B cell (primary cell): ENCODE measurements around the gene FAF1. TPM values are rescaled to one million over a fixed set of nuclear protein-coding genes. Genes with fewer than 3 reads are reported as not detected.

Experiments used
- ATAC-seq: fragments of 200-7000 bp; cut with Tn5 transposase; one replicate; pipeline ENCODE4 v1.10.0; 2021; ENCODE audit warnings: low read depth, mild to moderate bottlenecking, moderate number of reproducible peaks, moderate library complexity
- CTCF ChIA-PET: fragments of 350-600 bp; sonication (Branson Sonifier 250); formaldehyde crosslinking; loops from one replicate; lab custom pipeline; 2021; ENCODE audit warnings: antibody characterized with exemption, inconsistent platforms; lab: Charles Lee
- POLR2A ChIA-PET: fragments of 350-600 bp; sonication (Branson Sonifier 250); formaldehyde crosslinking; loops from one replicate; lab custom pipeline; 2021; ENCODE audit warnings: antibody characterized with exemption; lab: Charles Lee
- DNase-seq: peaks from one replicate; pipeline ENCODE4 v3.0.0; 2013
- H2AFZ ChIP-seq: 2 replicates; pipeline ENCODE4 v1.6.1; 2012; ENCODE audit warnings: mild to moderate bottlenecking, low read depth, low read length; ENCODE audit not compliant: insufficient read depth, poor library complexity, severe bottlenecking
- H3K27ac ChIP-seq, 2 donors: 1 replicate in 1 of 2; 2 replicates in 1 of 2; pipeline ENCODE4 v1.5.1; 2012 to 2013; ENCODE audit warnings: low read length in 2 of 2, mild to moderate bottlenecking in 2 of 2, moderate library complexity in 1 of 2
- H3K27me3 ChIP-seq, 4 experiments: fragments of 200-600 bp in 1 of 4; sonication (generic) in 1 of 4; replicated peaks in 1 of 4; 1 replicate in 2 of 4; 2 replicates in 2 of 4; pipeline versions ENCODE4 v1.6.1 to v1.7.0; 2013 to 2016; ENCODE audit warnings: low read length in 3 of 4, mild to moderate bottlenecking in 2 of 4, mixed read lengths in 1 of 4, moderate library complexity in 1 of 4; ENCODE audit not compliant: insufficient read depth in 4 of 4, control insufficient read depth in 3 of 4; ENCODE audit errors: control extremely low read depth in 1 of 4
- H3K36me3 ChIP-seq, 2 experiments: replicated peaks in 1 of 2; 1 replicate in 1 of 2; 2 replicates in 1 of 2; pipeline versions ENCODE4 v1.6.1 to v1.7.1; 2013; ENCODE audit warnings: low read length in 1 of 2; ENCODE audit not compliant: insufficient read depth in 2 of 2, control insufficient read depth in 1 of 2; ENCODE audit errors: control extremely low read depth in 1 of 2, extremely low read depth in 1 of 2
- H3K4me1 ChIP-seq, 2 donors: fragments of 200-600 bp in 1 of 2; sonication (generic) in 1 of 2; 1 replicate in 1 of 2; 2 replicates in 1 of 2; pipeline versions ENCODE4 v1.5.1 to v1.6.1; 2013 to 2017; ENCODE audit warnings: low read length in 2 of 2; ENCODE audit not compliant: control insufficient read depth in 2 of 2, insufficient read depth in 2 of 2
- H3K4me2 ChIP-seq: replicated peaks from 2 replicates; pipeline ENCODE3; 2012; ENCODE audit warnings: mild to moderate bottlenecking, low read depth, low read length; ENCODE audit not compliant: poor library complexity, severe bottlenecking
- H3K4me3 ChIP-seq, 5 experiments: fragments of 200-600 bp in 1 of 5; sonication (generic) in 1 of 5; 1 replicate in 3 of 5; 2 replicates in 2 of 5; pipeline versions ENCODE4 v1.5.1 to v1.7.0; 2011 to 2016; ENCODE audit warnings: low read length in 4 of 5, mild to moderate bottlenecking in 4 of 5, low read depth in 2 of 5, control low read depth in 1 of 5, moderate library complexity in 1 of 5; ENCODE audit not compliant: insufficient read depth in 1 of 5; ENCODE audit errors: control extremely low read depth in 1 of 5, extremely low read depth in 1 of 5
- H3K79me2 ChIP-seq: fragments of 200-600 bp; sonication (generic); one replicate; pipeline ENCODE4 v1.6.0; 2016; ENCODE audit warnings: low read length; ENCODE audit not compliant: control insufficient read depth, insufficient read depth
- H3K9ac ChIP-seq: fragments of 200-600 bp; sonication (generic); 2 replicates; pipeline ENCODE4 v1.6.1; 2017; ENCODE audit warnings: mild to moderate bottlenecking, low read length, moderate library complexity
- H3K9me3 ChIP-seq, 3 donors: one replicate each; pipeline versions ENCODE4 v1.6.1 to v1.7.1; 2013; ENCODE audit warnings: low read length in 2 of 3; ENCODE audit not compliant: control insufficient read depth in 2 of 3, insufficient read depth in 1 of 3; ENCODE audit errors: control extremely low read depth in 1 of 3
- H4K20me1 ChIP-seq: 2 replicates; pipeline ENCODE4 v1.6.0; 2012; ENCODE audit warnings: mild to moderate bottlenecking, low read length; ENCODE audit not compliant: insufficient read depth, control insufficient read depth, poor library complexity, severe bottlenecking
- H3K27ac Mint-ChIP-seq: one replicate; pipeline ENCODE4 v1.8.0; 2021; ENCODE audit warnings: mixed read lengths
- H3K27me3 Mint-ChIP-seq: one replicate; pipeline ENCODE4 v1.8.0; 2021; ENCODE audit warnings: mixed read lengths
- H3K4me1 Mint-ChIP-seq: one replicate; pipeline ENCODE4 v1.8.0; 2021; ENCODE audit warnings: mixed read lengths
- H3K4me3 Mint-ChIP-seq: one replicate; pipeline ENCODE4 v1.8.0; 2021; ENCODE audit warnings: mixed read lengths
- H3K9me3 Mint-ChIP-seq: one replicate; pipeline ENCODE4 v1.8.0; 2022; ENCODE audit warnings: mixed read lengths; ENCODE audit not compliant: insufficient read depth
- EZH2 ChIP-seq: IDR thresholded peaks from 2 replicates; pipeline ENCODE4 v1.6.1; 2012; ENCODE audit warnings: borderline replicate concordance, low read depth, mild to moderate bottlenecking, moderate library complexity, low read length; ENCODE audit not compliant: insufficient read depth, poor library complexity, severe bottlenecking
- WGBS: methylation state at CpG from one replicate; pipeline ENCODE4 v1.1.5; 2013; ENCODE audit warnings: missing lambda C conversion rate; ENCODE audit not compliant: insufficient coverage; 5-methylcytosine and 5-hydroxymethylcytosine counted together
- intact Hi-C: fragments of 100-400 bp; cut with micrococcal nuclease; formaldehyde crosslinking; loops from one replicate; pipeline ENCODE4 v1.10.0; 2022
- polyA plus RNA-seq: library from polyadenylated mRNA; depleted of rRNA; stranded (reverse); fragments of >200 nt; gene quantifications from 2 replicates; pipeline ENCODE4 v1.2.3, GENCODE V29; 2012
- total RNA-seq, 2 donors: library from RNA; stranded (reverse); fragments of 120-200 nt in 1 of 2; gene quantifications; 1 replicate in 1 of 2; 2 replicates in 1 of 2; pipeline versions ENCODE4 v1.2.3 to v1.2.4, GENCODE V29; 2013 to 2022
- TF ChIP-seq, protein P1 (sequence below): fragments of 200-600 bp; IDR thresholded peaks from one replicate; pipeline ENCODE4 v1.8.0; 2022; ENCODE audit warnings: antibody characterized with exemption, mild to moderate bottlenecking

Gene FAF1
- total and polyA plus RNA-seq, 2 donors (not counting 1 experiment from before 2014, with no cell fraction given) = 10.1 to 58.4 TPM

DNA sequence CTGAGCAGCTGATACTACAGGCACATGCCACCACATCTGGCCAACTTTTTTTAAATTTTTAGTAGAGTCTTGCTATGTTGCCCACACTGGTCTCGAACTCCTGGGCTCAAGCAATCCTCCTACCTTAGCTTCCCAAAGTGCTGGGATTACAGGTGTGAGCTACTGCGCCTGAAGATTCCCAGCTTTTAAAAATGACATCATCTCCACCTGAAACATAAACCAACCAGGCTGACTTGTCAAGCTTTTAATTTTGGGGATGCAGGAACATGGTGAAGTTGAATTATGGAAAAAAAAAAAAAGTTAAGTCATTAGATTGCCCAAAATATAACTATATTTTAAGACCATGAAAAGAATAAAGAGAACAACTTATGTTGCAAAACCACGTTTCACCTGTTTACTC, 350.6 kb downstream of the FAF1 start:
- Histone ChIP-seq H3K36me3 (no peaks in the 10 kb centered on the region), H3K9ac (no peak overlapping the region), H3K4me2 (no peak overlapping the region), H4K20me1 (no peaks in the 10 kb centered on the region), H3K27me3 (no peaks in the 10 kb centered on the region), H3K9me3 (no peaks in the 10 kb centered on the region), H3K4me1 (no peaks in the 10 kb centered on the region), H2AFZ (no peak overlapping the region), H3K4me3 (no peak overlapping the region), H3K79me2 (no peaks in the 10 kb centered on the region), H3K27ac (no peak overlapping the region)
- WGBS = no CpG with 5 or more reads among the region's 3 CpGs
- no peak for DNase-seq
- Mint-ChIP-seq H3K4me3 (no peak overlapping the region), H3K27ac (no peak overlapping the region), H3K9me3 (no peaks in the 10 kb centered on the region), H3K4me1 (peaks cover 12% of the 10 kb centered on the region), H3K27me3 (no peaks in the 10 kb centered on the region)
- intact Hi-C loops = no loop called here
- CTCF ChIA-PET = interaction anchor here (0.6 to 1.2 kb wide), 2 partner anchors 18 to 140 kb away, joined by 3 to 4 read pairs; no protein-coding TSS in a partner anchor
- POLR2A ChIA-PET = no interaction called here
- no peak for ATAC-seq
- TF ChIP-seq, protein P1, sequence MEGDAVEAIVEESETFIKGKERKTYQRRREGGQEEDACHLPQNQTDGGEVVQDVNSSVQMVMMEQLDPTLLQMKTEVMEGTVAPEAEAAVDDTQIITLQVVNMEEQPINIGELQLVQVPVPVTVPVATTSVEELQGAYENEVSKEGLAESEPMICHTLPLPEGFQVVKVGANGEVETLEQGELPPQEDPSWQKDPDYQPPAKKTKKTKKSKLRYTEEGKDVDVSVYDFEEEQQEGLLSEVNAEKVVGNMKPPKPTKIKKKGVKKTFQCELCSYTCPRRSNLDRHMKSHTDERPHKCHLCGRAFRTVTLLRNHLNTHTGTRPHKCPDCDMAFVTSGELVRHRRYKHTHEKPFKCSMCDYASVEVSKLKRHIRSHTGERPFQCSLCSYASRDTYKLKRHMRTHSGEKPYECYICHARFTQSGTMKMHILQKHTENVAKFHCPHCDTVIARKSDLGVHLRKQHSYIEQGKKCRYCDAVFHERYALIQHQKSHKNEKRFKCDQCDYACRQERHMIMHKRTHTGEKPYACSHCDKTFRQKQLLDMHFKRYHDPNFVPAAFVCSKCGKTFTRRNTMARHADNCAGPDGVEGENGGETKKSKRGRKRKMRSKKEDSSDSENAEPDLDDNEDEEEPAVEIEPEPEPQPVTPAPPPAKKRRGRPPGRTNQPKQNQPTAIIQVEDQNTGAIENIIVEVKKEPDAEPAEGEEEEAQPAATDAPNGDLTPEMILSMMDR = no peak
- TF ChIP-seq EZH2 = no peak

DNA sequence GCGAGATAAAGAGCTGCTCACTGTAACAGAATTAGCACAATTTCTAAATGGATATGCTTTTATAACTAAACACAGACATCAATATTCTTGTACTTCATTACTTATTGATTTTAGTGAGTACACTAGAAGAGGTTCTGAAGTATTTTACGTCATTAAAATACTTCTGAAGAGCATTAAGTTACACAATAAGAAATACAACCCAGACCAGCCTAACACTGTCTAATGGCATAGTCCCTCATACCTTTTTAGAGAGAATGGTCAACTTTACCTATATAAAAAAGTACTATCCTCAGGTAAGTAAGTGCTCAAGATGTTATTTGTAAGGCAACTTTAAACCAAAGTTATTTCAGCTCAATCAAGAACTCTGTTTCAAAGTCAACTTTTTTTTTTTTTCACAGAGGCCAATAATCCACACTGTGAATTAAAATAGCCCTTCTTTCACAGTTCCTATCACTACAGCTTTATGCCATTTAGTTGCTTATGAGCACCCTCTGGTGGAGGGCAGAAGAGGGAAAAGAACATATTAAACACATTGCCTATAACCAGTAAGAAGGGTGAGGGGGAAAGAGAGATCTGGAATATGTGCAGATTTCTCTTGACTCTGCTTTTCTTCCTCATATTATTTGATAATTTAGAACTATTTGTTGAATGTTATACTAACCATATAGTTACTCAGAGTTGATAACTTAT, 354.7 kb downstream of the FAF1 start:
- no peaks in the 10 kb centered on the region for H4K20me1 ChIP-seq
- no peaks in the 10 kb centered on the region for H3K4me1 Mint-ChIP-seq
- ChIA-PET POLR2A (no interaction called here), CTCF (interaction anchor here (0.8 kb wide), 1 partner anchor 15 kb away, joined by 3 read pairs; no protein-coding TSS in a partner anchor)
- no peak overlapping the region for H3K27ac ChIP-seq
- WGBS = no CpG with 5 or more reads among the region's 2 CpGs
- H3K4me1 ChIP-seq = no peaks in the 10 kb centered on the region
- no peak overlapping the region for H3K4me3 Mint-ChIP-seq
- no peaks in the 10 kb centered on the region for H3K9me3 Mint-ChIP-seq
- H3K9ac ChIP-seq = no peak overlapping the region
- H3K79me2 ChIP-seq = no peaks in the 10 kb centered on the region
- ATAC-seq (no peak), DNase-seq (peak; percentile 10)
- TF ChIP-seq EZH2 = no peak
- TF ChIP-seq, protein P1 = no peak
- H3K36me3 ChIP-seq = no peaks in the 10 kb centered on the region
- H3K27me3 Mint-ChIP-seq = no peaks in the 10 kb centered on the region
- H3K27ac Mint-ChIP-seq = no peak overlapping the region
- intact Hi-C loops = no loop called here
- no peak overlapping the region for H3K4me2 ChIP-seq
- H2AFZ ChIP-seq = no peak overlapping the region
- no peak overlapping the region for H3K4me3 ChIP-seq
- H3K27me3 ChIP-seq = no peaks in the 10 kb centered on the region
- no peaks in the 10 kb centered on the region for H3K9me3 ChIP-seq
